GM18526 (cell line): ENCODE data around the gene OSTF1.

Experiments used
- POLR2A ChIP-seq: IDR thresholded peaks from 3 replicates; pipeline ENCODE4 v1.6.1; 2011; ENCODE audit not compliant: insufficient read length; ENCODE audit errors: extremely low read depth

The OSTF1 gene

GRCh38 chr9:75161116-75161857 is 73.0 kb downstream of the OSTF1 start:
- TF ChIP-seq POLR2A: no peak

GRCh38 chr9:75163764-75164163 is 75.5 kb downstream of the OSTF1 start:
- no peak for TF ChIP-seq POLR2A

- no peak for TF ChIP-seq POLR2A
These were observed 76.3 kb downstream of the OSTF1 start for GRCh38 chr9:75164573-75164972.

- no peak for TF ChIP-seq POLR2A
These were observed 79.0 kb downstream of the OSTF1 start for GRCh38 chr9:75167281-75167680.

GRCh38 chr9:75168270-75169178 is 80.2 kb downstream of the OSTF1 start:
- no peak for TF ChIP-seq POLR2A

- no peak for TF ChIP-seq POLR2A
These were observed 81.3 kb downstream of the OSTF1 start for GRCh38 chr9:75169623-75170022.

GRCh38 chr9:75170898-75171360 is 82.6 kb downstream of the OSTF1 start:
- no peak for TF ChIP-seq POLR2A

GRCh38 chr9:75175395-75175794 is 87.1 kb downstream of the OSTF1 start:
- TF ChIP-seq POLR2A: no peak

- no peak for TF ChIP-seq POLR2A
These were observed 87.7 kb downstream of the OSTF1 start for GRCh38 chr9:75176037-75176436.

GRCh38 chr9:75181750-75182149 is 93.4 kb downstream of the OSTF1 start:
- TF ChIP-seq POLR2A: no peak

GRCh38 chr9:75183306-75183705 is 95.0 kb downstream of the OSTF1 start:
- TF ChIP-seq POLR2A: no peak

- TF ChIP-seq POLR2A: no peak
These were observed 96.2 kb downstream of the OSTF1 start for GRCh38 chr9:75184471-75184870.

- no peak for TF ChIP-seq POLR2A
These were observed 97.4 kb downstream of the OSTF1 start for GRCh38 chr9:75185585-75186170.

- no peak for TF ChIP-seq POLR2A
These were observed 98.6 kb downstream of the OSTF1 start for GRCh38 chr9:75186767-75187380.

- TF ChIP-seq POLR2A: no peak
These were observed 100.4 kb downstream of the OSTF1 start for GRCh38 chr9:75188756-75189155.
